ENCODE results near the gene SYNE4.

SYNE4 gene

DNA sequence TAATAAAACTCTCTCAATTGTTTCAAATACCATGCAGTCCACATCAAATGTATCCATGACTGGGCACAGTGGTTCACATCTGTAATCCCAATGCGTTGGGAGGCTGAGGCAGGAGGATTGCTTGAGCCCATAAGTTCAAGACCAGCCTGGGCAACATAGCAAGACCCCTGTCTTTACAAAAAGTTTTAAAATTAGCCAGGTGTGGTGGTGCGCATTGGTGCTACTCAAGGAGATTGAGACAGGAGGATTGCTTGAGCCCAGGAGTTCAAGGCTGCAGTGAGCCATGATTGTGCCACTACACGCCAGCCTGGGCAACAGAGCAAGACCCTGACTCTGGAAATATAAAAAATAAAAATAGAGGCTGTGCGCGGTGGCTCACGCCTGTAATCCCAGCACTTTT is 19.1 kb upstream of the SYNE4 start:
- no peak for DNase-seq (ENCODE audit: low read depth)
- TF ChIP-seq, protein P1, sequence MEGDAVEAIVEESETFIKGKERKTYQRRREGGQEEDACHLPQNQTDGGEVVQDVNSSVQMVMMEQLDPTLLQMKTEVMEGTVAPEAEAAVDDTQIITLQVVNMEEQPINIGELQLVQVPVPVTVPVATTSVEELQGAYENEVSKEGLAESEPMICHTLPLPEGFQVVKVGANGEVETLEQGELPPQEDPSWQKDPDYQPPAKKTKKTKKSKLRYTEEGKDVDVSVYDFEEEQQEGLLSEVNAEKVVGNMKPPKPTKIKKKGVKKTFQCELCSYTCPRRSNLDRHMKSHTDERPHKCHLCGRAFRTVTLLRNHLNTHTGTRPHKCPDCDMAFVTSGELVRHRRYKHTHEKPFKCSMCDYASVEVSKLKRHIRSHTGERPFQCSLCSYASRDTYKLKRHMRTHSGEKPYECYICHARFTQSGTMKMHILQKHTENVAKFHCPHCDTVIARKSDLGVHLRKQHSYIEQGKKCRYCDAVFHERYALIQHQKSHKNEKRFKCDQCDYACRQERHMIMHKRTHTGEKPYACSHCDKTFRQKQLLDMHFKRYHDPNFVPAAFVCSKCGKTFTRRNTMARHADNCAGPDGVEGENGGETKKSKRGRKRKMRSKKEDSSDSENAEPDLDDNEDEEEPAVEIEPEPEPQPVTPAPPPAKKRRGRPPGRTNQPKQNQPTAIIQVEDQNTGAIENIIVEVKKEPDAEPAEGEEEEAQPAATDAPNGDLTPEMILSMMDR (IDR thresholded peaks at IDR 0.05; ENCODE audit: low read depth, low read length), result no peak
- TF ChIP-seq MYC (IDR thresholded peaks at IDR 0.05; ENCODE audit: low read depth, low read length), result no peak
- TF ChIP-seq, protein P2, sequence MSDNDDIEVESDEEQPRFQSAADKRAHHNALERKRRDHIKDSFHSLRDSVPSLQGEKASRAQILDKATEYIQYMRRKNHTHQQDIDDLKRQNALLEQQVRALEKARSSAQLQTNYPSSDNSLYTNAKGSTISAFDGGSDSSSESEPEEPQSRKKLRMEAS (IDR thresholded peaks at IDR 0.05; ENCODE audit: low read depth, low read length), result no peak
- TF ChIP-seq POLR2A (IDR thresholded peaks at IDR 0.05; ENCODE audit: extremely low read depth, insufficient read length), result no peak
- H3K4me3 ChIP-seq (ENCODE audit: low read depth, low read length), result no peak overlapping the region

DNA sequence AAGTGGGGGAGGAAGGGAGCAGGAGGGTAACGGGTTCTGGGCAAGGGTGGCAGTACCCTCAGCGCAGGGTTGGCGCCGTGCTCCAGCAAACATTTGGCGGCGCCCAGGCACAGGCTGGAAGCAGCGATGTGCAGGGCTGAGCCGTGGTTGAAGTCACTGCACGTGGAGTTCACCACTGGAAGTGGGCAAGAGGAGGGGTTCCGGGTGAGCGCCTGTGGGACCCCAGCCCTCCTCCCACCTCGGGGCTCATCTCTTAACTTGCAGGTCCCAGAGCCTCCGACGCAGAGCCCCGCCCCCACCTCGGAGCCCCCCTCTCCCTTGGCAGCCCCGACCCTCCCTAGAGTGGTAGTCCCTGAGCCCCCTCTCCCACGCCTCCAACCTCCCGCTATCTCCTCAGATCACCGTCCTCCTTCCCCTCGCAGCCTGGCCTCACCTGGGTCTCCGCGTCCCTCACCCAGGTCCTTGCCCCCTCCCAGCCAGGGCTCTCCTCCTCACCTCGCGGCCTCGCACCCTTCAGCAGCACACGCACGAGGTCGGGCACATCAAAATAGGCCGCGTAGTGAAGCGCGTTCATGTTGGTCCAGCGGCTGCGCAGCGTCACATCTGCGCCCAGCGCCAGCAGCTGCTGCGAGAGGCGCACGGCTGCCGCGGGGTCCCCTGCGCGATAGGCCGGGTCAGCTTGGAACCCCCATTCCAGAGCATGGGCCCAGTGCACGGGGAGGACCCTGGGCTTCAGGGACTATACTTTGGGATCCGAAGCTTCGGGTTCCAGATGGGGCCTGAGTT is 17.7 kb upstream of the SYNE4 start:
- TF ChIP-seq, protein P2 (IDR thresholded peaks at IDR 0.05; ENCODE audit: low read depth, low read length), result no peak
- TF ChIP-seq, protein P1 (IDR thresholded peaks at IDR 0.05; ENCODE audit: low read depth, low read length), result no peak
- no peak for TF ChIP-seq POLR2A (IDR thresholded peaks at IDR 0.05; ENCODE audit: extremely low read depth, insufficient read length)
- no peak for TF ChIP-seq MYC (IDR thresholded peaks at IDR 0.05; ENCODE audit: low read depth, low read length)
- DNase-seq (ENCODE audit: low read depth), result no peak
- no peak overlapping the region for H3K4me3 ChIP-seq (ENCODE audit: low read depth, low read length)

DNA sequence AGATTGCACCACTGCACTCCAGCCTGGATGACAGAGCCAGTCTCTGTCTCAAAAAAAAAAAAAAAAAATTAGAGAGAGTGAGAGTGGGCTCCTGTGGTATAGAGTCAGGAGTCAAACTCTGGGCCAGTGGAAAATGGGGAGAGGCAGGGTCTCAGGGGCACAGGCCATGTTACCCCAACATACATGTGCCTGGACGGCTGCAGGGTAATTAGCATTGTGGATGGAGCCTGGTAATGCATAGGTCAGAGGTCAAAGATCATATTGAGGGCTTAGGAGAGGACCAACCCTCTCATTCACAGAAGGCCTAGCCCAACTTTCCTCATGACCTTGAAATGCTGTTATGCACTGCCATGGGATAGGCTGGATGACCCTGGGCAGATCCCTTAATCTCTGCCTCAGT is 16.9 kb upstream of the SYNE4 start:
- TF ChIP-seq MYC (IDR thresholded peaks at IDR 0.05; ENCODE audit: low read depth, low read length) (no peak), POLR2A (IDR thresholded peaks at IDR 0.05; ENCODE audit: extremely low read depth, insufficient read length) (no peak)
- TF ChIP-seq, protein P2 (IDR thresholded peaks at IDR 0.05; ENCODE audit: low read depth, low read length), result no peak
- TF ChIP-seq, protein P1 (IDR thresholded peaks at IDR 0.05; ENCODE audit: low read depth, low read length), result no peak
- no peak for DNase-seq (ENCODE audit: low read depth)

DNA sequence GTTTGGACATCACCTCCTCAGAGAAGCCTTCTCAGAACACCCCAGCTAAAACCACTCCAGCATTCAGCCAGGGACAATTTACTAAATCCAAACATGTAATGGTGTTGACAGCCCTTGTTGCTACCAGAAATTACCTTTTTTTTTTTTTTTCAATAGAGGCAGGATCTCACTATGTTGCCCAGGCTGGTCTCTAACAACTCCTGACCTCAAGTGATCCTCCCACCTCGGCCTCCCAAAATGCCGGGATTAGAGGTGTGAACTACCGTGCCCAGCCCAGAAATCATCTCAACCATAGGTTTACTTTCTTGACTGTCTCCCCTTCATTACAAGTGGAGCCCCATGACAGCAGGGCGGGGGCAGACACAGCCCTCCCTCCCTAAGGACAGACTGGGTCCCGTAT is 14.8 kb upstream of the SYNE4 start:
- TF ChIP-seq, protein P2 (IDR thresholded peaks at IDR 0.05; ENCODE audit: low read depth, low read length), result no peak
- TF ChIP-seq POLR2A (IDR thresholded peaks at IDR 0.05; ENCODE audit: extremely low read depth, insufficient read length) (no peak), MYC (IDR thresholded peaks at IDR 0.05; ENCODE audit: low read depth, low read length) (no peak)
- TF ChIP-seq, protein P1 (IDR thresholded peaks at IDR 0.05; ENCODE audit: low read depth, low read length), result no peak
- no peak for DNase-seq (ENCODE audit: low read depth)
- H3K4me3 ChIP-seq (ENCODE audit: low read depth, low read length), result no peak overlapping the region

More for the DNA sequence above, 16.9 kb upstream of the SYNE4 start:
- H3K4me3 ChIP-seq (ENCODE audit: low read depth, low read length), result no peak overlapping the region

DNA sequence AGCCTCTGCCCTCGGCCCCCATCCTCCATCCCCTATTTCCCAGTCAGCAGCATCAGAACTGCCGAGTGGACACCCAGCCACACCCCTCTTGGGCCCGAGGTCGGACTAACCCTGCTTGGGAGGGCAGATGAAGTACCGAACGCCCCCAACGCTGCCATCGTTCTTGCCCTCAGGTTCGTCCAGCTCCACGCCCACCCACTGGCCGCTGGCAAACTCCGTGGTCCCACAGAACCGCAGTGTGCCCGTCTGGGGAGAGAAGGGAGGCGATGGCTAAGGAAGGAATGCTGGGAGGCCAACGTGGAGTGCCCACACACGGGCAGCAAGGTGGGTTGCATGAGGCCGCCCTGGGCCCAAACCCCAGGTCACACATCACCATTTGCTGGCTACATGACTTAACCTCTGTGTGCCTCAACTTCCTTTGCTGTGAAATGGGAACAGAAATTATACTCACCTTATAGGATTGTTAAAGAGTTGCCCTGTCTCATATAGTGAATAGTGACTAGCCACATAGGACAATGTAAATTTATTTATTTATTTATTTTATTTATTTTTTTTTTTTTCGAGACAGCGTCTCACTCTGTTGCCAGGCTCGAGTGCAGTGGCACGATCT is 10.6 kb upstream of the SYNE4 start:
- no peak overlapping the region for H3K4me3 ChIP-seq (ENCODE audit: low read depth, low read length)
- TF ChIP-seq MYC (IDR thresholded peaks at IDR 0.05; ENCODE audit: low read depth, low read length) (no peak), POLR2A (IDR thresholded peaks at IDR 0.05; ENCODE audit: extremely low read depth, insufficient read length) (no peak)
- TF ChIP-seq, protein P2 (IDR thresholded peaks at IDR 0.05; ENCODE audit: low read depth, low read length), result no peak
- TF ChIP-seq, protein P1 (IDR thresholded peaks at IDR 0.05; ENCODE audit: low read depth, low read length), result no peak
- DNase-seq (ENCODE audit: low read depth), result no peak

Data from NB4 (cell line).